ENCODE measurements around the gene ANKFY1.
"Not testable (repeated sequence)": the region's sequence is repeated elsewhere in the genome, so short reads cannot be mapped to it uniquely, and the experiment has no call there.

The ANKFY1 gene

DNA sequence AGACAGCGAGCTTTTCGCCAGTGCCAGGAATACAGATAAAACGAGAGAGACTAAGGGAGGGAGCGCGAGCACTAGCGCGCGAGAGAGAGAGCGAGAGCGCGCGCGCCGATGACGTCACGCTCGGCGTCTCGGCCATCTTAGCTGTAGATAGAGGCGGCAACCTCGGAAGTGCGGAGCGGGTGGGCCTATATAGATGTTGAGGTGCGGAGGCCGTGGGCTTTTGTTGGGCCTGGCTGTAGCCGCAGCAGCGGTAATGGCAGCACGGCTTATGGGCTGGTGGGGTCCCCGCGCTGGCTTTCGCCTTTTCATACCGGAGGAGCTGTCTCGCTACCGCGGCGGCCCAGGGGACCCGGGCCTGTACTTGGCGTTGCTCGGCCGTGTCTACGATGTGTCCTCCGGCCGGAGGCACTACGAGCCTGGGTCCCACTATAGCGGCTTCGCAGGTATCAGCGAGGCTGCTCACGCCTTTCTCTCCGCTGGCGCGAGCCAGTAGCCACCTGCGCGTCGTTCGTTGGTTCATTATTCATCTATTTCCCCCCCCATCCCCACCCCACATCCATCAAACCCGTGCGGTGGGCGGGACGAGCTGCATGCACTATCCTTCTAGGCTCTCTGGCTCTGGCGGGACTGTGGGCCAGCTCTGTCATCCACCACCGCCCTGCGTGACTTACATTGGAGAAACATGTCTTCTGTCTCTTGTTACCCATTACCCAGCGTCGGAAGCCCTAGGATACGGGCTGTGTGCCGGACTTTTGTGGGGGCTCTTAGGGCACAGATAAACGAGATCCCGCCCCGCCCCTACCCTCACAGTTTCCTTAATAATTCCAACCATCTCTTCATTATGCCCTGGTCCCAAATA lies 120.0 kb downstream of the ANKFY1 start:
- no peaks in the 10 kb centered on the region for H3K36me3 ChIP-seq (ENCODE audit: control insufficient read depth in 1 of 2, insufficient read depth in 2 of 2, low read length in 2 of 2)
- peak overlapping the region; percentile 89 for H3K4me3 ChIP-seq (ENCODE audit: low read depth, low read length)
- H3K23ac ChIP-seq (ENCODE audit: low read length), result no peak overlapping the region
- H2BK12ac ChIP-seq (ENCODE audit: low read length), result no peak overlapping the region
- H3K9me3 ChIP-seq (ENCODE audit: insufficient read depth, low read depth, low read length), result no peaks in the 10 kb centered on the region
- H3K79me2 ChIP-seq (ENCODE audit: control insufficient read depth, insufficient read depth, low read length, poor library complexity), result peaks cover 10% of the 10 kb centered on the region
- H3K9ac ChIP-seq (ENCODE audit: low read length), result peak overlapping the region; percentile 99
- H3K18ac ChIP-seq (ENCODE audit: low read length), result peak overlapping the region; percentile 19
- peaks cover 0 to 2% of the 10 kb centered on the region in 2 experiments for H3K4me1 ChIP-seq (ENCODE audit: control insufficient read depth in 1 of 2, insufficient read depth in 2 of 2, low read length in 2 of 2)
- H2BK120ac ChIP-seq (ENCODE audit: insufficient read depth, low read length, poor library complexity), result peak overlapping the region; percentile 39
- WGBS (ENCODE audit: extremely low coverage, insufficient coverage, insufficient read length), result no CpG with 5 or more reads among the region's 69 CpGs
- H3K4ac ChIP-seq (ENCODE audit: low read depth, low read length), result peak overlapping the region; percentile 71
- H3K4me2 ChIP-seq (ENCODE audit: low read length), result peak overlapping the region; percentile 85
- H2AFZ ChIP-seq (ENCODE audit: insufficient read depth, low read length, poor library complexity), result peak overlapping the region; percentile 13
- peak overlapping the region; percentile 54 for H3K14ac ChIP-seq (ENCODE audit: low read length)
- H2BK5ac ChIP-seq (ENCODE audit: low read depth, low read length, poor library complexity), result peak overlapping the region; percentile 68
- H3K79me1 ChIP-seq (ENCODE audit: low read length), result peaks cover 14% of the 10 kb centered on the region
- DNase-seq, result peak; percentile 94 to 97
- peak overlapping the region; percentile 65 for H4K12ac ChIP-seq (ENCODE audit: low read depth, low read length)
- H2AK5ac ChIP-seq (ENCODE audit: low read length), result peak overlapping the region; percentile 85
- peak overlapping the region; percentile 86 for H3K27ac ChIP-seq (ENCODE audit: low read depth, low read length)
- H4K8ac ChIP-seq (ENCODE audit: low read depth, low read length), result peak overlapping the region; percentile 98
- peak overlapping the region; percentile 94 for H4K91ac ChIP-seq (ENCODE audit: low read depth, low read length)
- H3K27me3 ChIP-seq (ENCODE audit: insufficient read depth, low read length), result no peaks in the 10 kb centered on the region

DNA sequence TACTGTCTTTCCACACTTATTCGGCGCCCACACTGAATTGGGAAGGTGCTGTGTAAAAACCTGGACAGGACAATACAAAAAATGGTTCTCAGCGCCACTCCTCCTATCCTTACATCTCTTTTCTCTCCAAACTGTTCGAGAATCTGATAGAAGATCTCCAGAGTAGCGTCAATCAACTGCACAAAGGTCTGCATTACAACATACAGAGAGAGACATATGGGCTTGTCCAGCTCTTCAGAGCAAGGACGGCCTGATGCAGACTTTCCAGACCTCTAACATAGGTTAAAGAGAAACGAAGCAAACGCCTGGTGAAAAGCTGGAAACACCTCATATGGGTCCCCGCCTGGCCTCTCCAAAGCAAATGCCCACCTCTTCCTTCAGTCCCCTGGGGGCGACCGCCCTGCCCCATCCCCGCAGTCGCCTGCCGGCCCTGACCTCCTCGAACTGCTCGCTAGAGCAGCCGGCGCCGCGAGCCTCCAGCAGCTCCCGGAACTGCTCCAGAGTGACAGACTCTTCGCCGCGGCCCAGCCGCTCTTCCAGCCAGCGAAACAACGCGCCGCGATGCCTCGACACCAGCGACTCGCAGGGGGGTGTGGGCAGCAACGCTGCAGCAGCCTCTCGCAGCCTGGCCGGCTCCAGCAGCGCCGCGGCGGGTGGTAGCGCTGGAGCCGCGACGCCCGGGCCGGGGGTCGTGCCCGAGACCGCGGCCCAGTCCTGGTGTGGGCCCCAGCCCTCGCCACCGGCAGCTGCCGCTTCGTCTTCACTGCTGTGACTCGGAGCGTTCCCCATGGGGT lies 121.5 kb downstream of the ANKFY1 start:
- H2BK12ac ChIP-seq (ENCODE audit: low read length), result no peak overlapping the region
- peak overlapping the region; percentile 80 for H4K91ac ChIP-seq (ENCODE audit: low read depth, low read length)
- peak; percentile 13 to 61 for DNase-seq
- peaks cover 2% of the 10 kb centered on the region for H3K9me3 ChIP-seq (ENCODE audit: insufficient read depth, low read depth, low read length)
- H4K8ac ChIP-seq (ENCODE audit: low read depth, low read length), result peak overlapping the region; percentile 90
- peaks cover 0 to 2% of the 10 kb centered on the region in 2 experiments for H3K4me1 ChIP-seq (ENCODE audit: control insufficient read depth in 1 of 2, insufficient read depth in 2 of 2, low read length in 2 of 2)
- H3K4ac ChIP-seq (ENCODE audit: low read depth, low read length), result peak overlapping the region; percentile 66
- H4K12ac ChIP-seq (ENCODE audit: low read depth, low read length), result peak overlapping the region; percentile 41
- H3K36me3 ChIP-seq (ENCODE audit: control insufficient read depth in 1 of 2, insufficient read depth in 2 of 2, low read length in 2 of 2), result peaks cover 0 to 4% of the 10 kb centered on the region in 2 experiments
- H3K27me3 ChIP-seq (ENCODE audit: insufficient read depth, low read length), result no peaks in the 10 kb centered on the region
- H2BK120ac ChIP-seq (ENCODE audit: insufficient read depth, low read length, poor library complexity), result peak overlapping the region; percentile 48
- peak overlapping the region; percentile 99 for H3K4me3 ChIP-seq (ENCODE audit: low read depth, low read length)
- H3K9ac ChIP-seq (ENCODE audit: low read length), result peak overlapping the region; percentile 94
- peak overlapping the region; percentile 94 for H3K4me2 ChIP-seq (ENCODE audit: low read length)
- no CpG with 5 or more reads among the region's 56 CpGs for WGBS (ENCODE audit: extremely low coverage, insufficient coverage, insufficient read length)
- peak overlapping the region; percentile 47 for H2BK5ac ChIP-seq (ENCODE audit: low read depth, low read length, poor library complexity)
- H3K27ac ChIP-seq (ENCODE audit: low read depth, low read length), result peak overlapping the region; percentile 52
- peak overlapping the region; percentile 63 for H3K14ac ChIP-seq (ENCODE audit: low read length)
- H3K18ac ChIP-seq (ENCODE audit: low read length), result peak overlapping the region; percentile 72
- H2AK5ac ChIP-seq (ENCODE audit: low read length), result peak overlapping the region; percentile 32
- H3K79me2 ChIP-seq (ENCODE audit: control insufficient read depth, insufficient read depth, low read length, poor library complexity), result peaks cover 10% of the 10 kb centered on the region
- H3K23ac ChIP-seq (ENCODE audit: low read length), result no peak overlapping the region
- H3K79me1 ChIP-seq (ENCODE audit: low read length), result peaks cover 14% of the 10 kb centered on the region
- peak overlapping the region; percentile 58 for H2AFZ ChIP-seq (ENCODE audit: insufficient read depth, low read length, poor library complexity)

DNA sequence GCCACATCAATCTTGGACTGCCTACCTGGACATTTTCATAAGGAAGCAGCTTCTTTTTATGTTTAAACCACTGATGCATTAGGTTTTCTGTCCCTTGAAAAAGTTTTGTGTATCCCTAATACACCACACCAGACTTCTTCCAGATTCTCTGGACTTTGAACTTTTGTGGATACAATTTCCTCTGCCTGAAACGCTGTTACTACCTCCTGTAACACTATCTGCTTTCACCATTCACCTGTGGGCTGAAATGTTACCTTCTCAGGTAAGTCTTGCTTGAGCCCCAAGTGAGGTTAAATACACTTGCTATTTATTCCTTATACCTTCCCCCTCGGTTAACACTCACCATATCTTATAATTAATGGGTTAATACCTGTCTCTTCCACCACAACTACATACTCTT lies 123.7 kb downstream of the ANKFY1 start:
- H3K4me2 ChIP-seq (ENCODE audit: low read length), result no peak overlapping the region
- no peak overlapping the region for H2BK120ac ChIP-seq (ENCODE audit: insufficient read depth, low read length, poor library complexity)
- no CpG with 5 or more reads among the region's 2 CpGs for WGBS (ENCODE audit: extremely low coverage, insufficient coverage, insufficient read length)
- no peak overlapping the region for H3K4ac ChIP-seq (ENCODE audit: low read depth, low read length)
- no peak overlapping the region for H4K91ac ChIP-seq (ENCODE audit: low read depth, low read length)
- no peak overlapping the region for H4K12ac ChIP-seq (ENCODE audit: low read depth, low read length)
- H2BK5ac ChIP-seq (ENCODE audit: low read depth, low read length, poor library complexity), result no peak overlapping the region
- H3K9ac ChIP-seq (ENCODE audit: low read length), result no peak overlapping the region
- peaks cover 14% of the 10 kb centered on the region for H3K79me1 ChIP-seq (ENCODE audit: low read length)
- H3K36me3 ChIP-seq (ENCODE audit: control insufficient read depth in 1 of 2, insufficient read depth in 2 of 2, low read length in 2 of 2), result peaks cover 4 to 5% of the 10 kb centered on the region in 2 experiments
- peaks cover 2% of the 10 kb centered on the region for H3K9me3 ChIP-seq (ENCODE audit: insufficient read depth, low read depth, low read length)
- no peak overlapping the region for H2BK12ac ChIP-seq (ENCODE audit: low read length)
- H4K8ac ChIP-seq (ENCODE audit: low read depth, low read length), result no peak overlapping the region
- no peak overlapping the region for H3K18ac ChIP-seq (ENCODE audit: low read length)
- H3K79me2 ChIP-seq (ENCODE audit: control insufficient read depth, insufficient read depth, low read length, poor library complexity), result peaks cover 10% of the 10 kb centered on the region
- no peak overlapping the region for H3K23ac ChIP-seq (ENCODE audit: low read length)
- H3K4me1 ChIP-seq (ENCODE audit: control insufficient read depth in 1 of 2, insufficient read depth in 2 of 2, low read length in 2 of 2), result peaks cover 0 to 2% of the 10 kb centered on the region in 2 experiments
- H2AK5ac ChIP-seq (ENCODE audit: low read length), result no peak overlapping the region
- H2AFZ ChIP-seq (ENCODE audit: insufficient read depth, low read length, poor library complexity), result no peak overlapping the region
- no peaks in the 10 kb centered on the region for H3K27me3 ChIP-seq (ENCODE audit: insufficient read depth, low read length)
- DNase-seq, result no peak
- no peak overlapping the region for H3K14ac ChIP-seq (ENCODE audit: low read length)
- no peak overlapping the region for H3K4me3 ChIP-seq (ENCODE audit: low read depth, low read length)
- H3K27ac ChIP-seq (ENCODE audit: low read depth, low read length), result no peak overlapping the region

DNA sequence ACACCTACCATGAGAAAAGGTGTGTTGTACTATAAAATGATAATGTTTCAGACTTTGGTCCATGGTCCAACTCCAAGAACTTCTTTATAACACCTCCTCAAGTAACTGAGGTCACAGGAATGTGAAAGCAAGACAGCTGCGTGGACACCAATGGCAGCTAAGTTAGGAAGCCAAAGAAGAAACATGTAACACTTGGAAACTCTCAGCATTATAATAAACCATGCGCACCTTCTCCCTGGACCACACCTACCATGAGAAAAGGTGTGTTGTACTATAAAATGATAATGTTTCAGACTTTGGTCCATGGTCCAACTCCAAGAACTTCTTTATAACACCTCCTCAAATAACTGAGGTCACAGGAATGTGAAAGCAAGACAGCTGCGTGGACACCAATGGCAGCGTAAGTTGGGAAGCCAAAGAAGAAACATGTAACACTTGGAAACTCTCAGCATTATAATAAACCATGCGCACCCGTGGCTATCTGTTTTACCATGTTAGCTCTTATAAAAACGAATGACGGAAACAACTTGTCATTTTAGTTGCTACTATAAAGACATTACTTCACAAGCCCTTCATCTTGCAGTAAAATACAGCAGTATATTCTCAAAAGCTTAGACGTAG lies 124.8 kb downstream of the ANKFY1 start:
- H3K36me3 ChIP-seq (ENCODE audit: control insufficient read depth in 1 of 2, insufficient read depth in 2 of 2, low read length in 2 of 2); H2BK120ac ChIP-seq (ENCODE audit: insufficient read depth, low read length, poor library complexity); H2AFZ ChIP-seq (ENCODE audit: insufficient read depth, low read length, poor library complexity); H4K8ac ChIP-seq (ENCODE audit: low read depth, low read length); H3K27ac ChIP-seq (ENCODE audit: low read depth, low read length); H3K27me3 ChIP-seq (ENCODE audit: insufficient read depth, low read length); H2BK12ac ChIP-seq (ENCODE audit: low read length); H3K4ac ChIP-seq (ENCODE audit: low read depth, low read length); H4K91ac ChIP-seq (ENCODE audit: low read depth, low read length); H3K9ac ChIP-seq (ENCODE audit: low read length); H3K9me3 ChIP-seq (ENCODE audit: insufficient read depth, low read depth, low read length); H2BK5ac ChIP-seq (ENCODE audit: low read depth, low read length, poor library complexity); H3K14ac ChIP-seq (ENCODE audit: low read length); H3K79me2 ChIP-seq (ENCODE audit: control insufficient read depth, insufficient read depth, low read length, poor library complexity); H3K18ac ChIP-seq (ENCODE audit: low read length); H3K4me3 ChIP-seq (ENCODE audit: low read depth, low read length); H3K23ac ChIP-seq (ENCODE audit: low read length); H2AK5ac ChIP-seq (ENCODE audit: low read length); H3K4me2 ChIP-seq (ENCODE audit: low read length); H3K4me1 ChIP-seq (ENCODE audit: control insufficient read depth in 1 of 2, insufficient read depth in 2 of 2, low read length in 2 of 2); DNase-seq; H4K12ac ChIP-seq (ENCODE audit: low read depth, low read length): not testable (repeated sequence)
- no CpG with 5 or more reads among the region's 9 CpGs for WGBS (ENCODE audit: extremely low coverage, insufficient coverage, insufficient read length)
- peaks cover 14% of the 10 kb centered on the region for H3K79me1 ChIP-seq (ENCODE audit: low read length)

Data from trophoblast cell (in vitro differentiated cells and primary cell).